Stimulated activated CD8-positive, alpha-beta memory T cell treated with anti-CD3 and anti-CD28 coated beads, Interleukin-4, amount 100 ng/mL, for 1 hour (primary cell): ENCODE results near the gene EIF2S3.
A peak's percentile ranks its signal among the peaks of the same experiment; 100 is the strongest.
"Not testable (repeated sequence)": the region's sequence is repeated elsewhere in the genome, so short reads cannot be mapped to it uniquely, and the experiment has no call there.

Experiments
- DNase-seq, 2 donors: peaks; one replicate each; pipeline ENCODE4 v3.0.0-alpha.2; 2020; ENCODE audit warnings: low read depth in 2 of 2, low spot score in 1 of 2

The EIF2S3 gene

GRCh38 chrX:24049643-24050042, 5.1 kb upstream of the EIF2S3 start:
- not testable (repeated sequence) for DNase-seq

GRCh38 chrX:24050522-24051318, 4.0 kb upstream of the EIF2S3 start:
- not testable (repeated sequence) for DNase-seq

GRCh38 chrX:24055043-24055356, 244 bp downstream of the EIF2S3 start:
- no peak for DNase-seq

GRCh38 chrX:24063488-24063887, 8.7 kb downstream of the EIF2S3 start:
- DNase-seq: no peak

GRCh38 chrX:24069877-24070276, 15.1 kb downstream of the EIF2S3 start:
- DNase-seq: no peak

GRCh38 chrX:24079411-24079810, 24.7 kb downstream of the EIF2S3 start:
- no peak for DNase-seq

- DNase-seq: not testable (repeated sequence)
Measured at GRCh38 chrX:24080245-24080644, 25.5 kb downstream of the EIF2S3 start.

GRCh38 chrX:24080704-24081103, 25.9 kb downstream of the EIF2S3 start:
- no peak for DNase-seq

- peak; percentile 6 to 14 for DNase-seq
Measured at GRCh38 chrX:24081661-24082154, 27.0 kb downstream of the EIF2S3 start.

- no peak for DNase-seq
Measured at GRCh38 chrX:24082447-24082846, 27.7 kb downstream of the EIF2S3 start.

- DNase-seq: no peak
Measured at GRCh38 chrX:24085101-24085500, 30.3 kb downstream of the EIF2S3 start.

GRCh38 chrX:24090300-24091200, 35.8 kb downstream of the EIF2S3 start:
- no peak for DNase-seq

GRCh38 chrX:24093746-24094145, 39.0 kb downstream of the EIF2S3 start:
- DNase-seq: no peak

GRCh38 chrX:24097741-24098260, 43.0 kb downstream of the EIF2S3 start:
- no peak for DNase-seq

GRCh38 chrX:24098932-24099331, 44.2 kb downstream of the EIF2S3 start:
- DNase-seq: no peak

GRCh38 chrX:24099394-24099793, 44.6 kb downstream of the EIF2S3 start:
- DNase-seq: no peak

GRCh38 chrX:24100713-24101112, 46.0 kb downstream of the EIF2S3 start:
- DNase-seq: no peak

- DNase-seq: no peak
Measured at GRCh38 chrX:24110069-24110468, 55.3 kb downstream of the EIF2S3 start.

- DNase-seq: no peak
Measured at GRCh38 chrX:24113181-24113580, 58.4 kb downstream of the EIF2S3 start.

- DNase-seq: no peak
Measured at GRCh38 chrX:24117258-24117657, 62.5 kb downstream of the EIF2S3 start.

GRCh38 chrX:24124244-24124799, 69.6 kb downstream of the EIF2S3 start:
- no peak for DNase-seq
